ENCODE results near the gene NR1D1.

DNA sequence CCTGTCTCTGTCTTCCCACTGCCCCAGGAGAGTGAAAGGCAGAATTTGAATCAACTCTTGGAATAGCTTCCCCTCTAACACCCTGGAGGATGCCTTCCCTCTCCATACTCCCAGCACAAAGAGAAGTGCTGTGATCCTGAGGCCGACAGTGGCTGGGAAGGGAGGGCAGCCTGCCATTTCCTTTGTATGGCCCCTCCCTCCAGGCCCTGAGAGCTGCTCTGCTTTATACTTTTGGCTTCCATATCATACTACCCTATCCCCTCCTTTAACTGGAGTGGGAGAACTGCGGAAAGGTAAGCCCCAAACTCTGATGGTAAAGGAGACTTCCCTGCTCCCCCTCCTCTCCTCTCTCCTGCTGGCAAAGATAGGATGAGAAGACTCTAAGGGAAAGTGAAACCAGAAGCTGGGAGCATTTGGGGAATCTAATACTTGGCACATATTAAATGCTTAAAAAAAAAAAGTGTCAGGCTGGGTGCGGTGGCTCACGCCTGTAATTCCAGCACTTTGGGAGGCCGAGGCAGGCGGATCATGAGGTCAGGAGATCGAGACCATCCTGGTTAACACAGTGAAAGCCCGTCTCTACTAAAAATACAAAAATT, 42.1 kb downstream of the NR1D1 start:
- TF ChIP-seq SUZ12 (IDR thresholded peaks at IDR 0.05; ENCODE audit: extremely low read depth, insufficient read depth, insufficient read length) (no peak), ZNF274 (IDR thresholded peaks at IDR 0.05; ENCODE audit: low read depth, low read length) (no peak)
